Activated T-cell treated with anti-CD3 and anti-CD28 coated beads, Interleukin-2, amount 50 U/mL, for 1 hour (primary cell): ENCODE results near the gene MUC22.
"Not testable (repeated sequence)": the region's sequence is repeated elsewhere in the genome, so short reads cannot be mapped to it uniquely, and the experiment has no call there.

Source experiments
- DNase-seq: peaks from one replicate; pipeline ENCODE4 v3.0.0-alpha.2; 2020

The MUC22 gene

DNA sequence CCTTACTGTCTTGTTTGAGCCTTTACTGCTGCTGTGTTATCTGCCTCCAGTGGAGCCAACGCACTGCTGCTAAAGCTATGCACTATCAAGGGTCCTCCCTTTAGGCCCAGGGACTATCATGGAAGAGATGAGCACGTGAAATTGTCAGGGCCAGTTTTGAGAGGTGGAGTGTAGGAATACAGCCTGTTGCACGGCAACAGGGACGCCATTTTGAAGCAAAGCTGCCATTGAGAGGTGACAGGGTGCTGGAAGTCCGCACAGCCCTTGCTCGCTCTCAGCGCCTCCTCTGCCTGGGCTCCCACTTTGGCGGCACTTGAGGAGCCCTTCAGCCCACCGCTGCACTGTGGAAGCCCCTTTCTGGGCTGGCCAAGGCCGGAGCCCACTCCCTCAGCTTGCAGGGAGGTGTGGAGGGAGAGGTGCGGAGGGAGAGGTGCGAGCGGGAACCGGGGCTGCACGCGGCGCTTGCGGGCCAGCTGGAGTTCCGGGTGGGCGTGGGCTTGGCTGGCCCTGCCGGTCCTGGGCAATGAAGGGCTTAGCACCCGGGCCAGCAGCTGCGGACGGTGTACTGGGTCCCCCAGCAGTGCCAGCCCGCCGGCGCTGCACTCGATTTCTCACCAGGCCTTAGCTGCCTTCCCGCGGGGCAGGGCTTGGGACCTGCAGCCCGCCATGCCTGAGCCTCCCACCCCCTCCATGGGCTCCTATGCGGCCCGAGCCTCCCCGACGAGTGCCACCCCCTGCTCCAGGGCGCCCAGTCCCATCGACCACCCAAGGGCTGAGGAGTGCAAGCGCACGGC lies 10.0 kb upstream of the MUC22 start:
- DNase-seq, result not testable (repeated sequence)

DNA sequence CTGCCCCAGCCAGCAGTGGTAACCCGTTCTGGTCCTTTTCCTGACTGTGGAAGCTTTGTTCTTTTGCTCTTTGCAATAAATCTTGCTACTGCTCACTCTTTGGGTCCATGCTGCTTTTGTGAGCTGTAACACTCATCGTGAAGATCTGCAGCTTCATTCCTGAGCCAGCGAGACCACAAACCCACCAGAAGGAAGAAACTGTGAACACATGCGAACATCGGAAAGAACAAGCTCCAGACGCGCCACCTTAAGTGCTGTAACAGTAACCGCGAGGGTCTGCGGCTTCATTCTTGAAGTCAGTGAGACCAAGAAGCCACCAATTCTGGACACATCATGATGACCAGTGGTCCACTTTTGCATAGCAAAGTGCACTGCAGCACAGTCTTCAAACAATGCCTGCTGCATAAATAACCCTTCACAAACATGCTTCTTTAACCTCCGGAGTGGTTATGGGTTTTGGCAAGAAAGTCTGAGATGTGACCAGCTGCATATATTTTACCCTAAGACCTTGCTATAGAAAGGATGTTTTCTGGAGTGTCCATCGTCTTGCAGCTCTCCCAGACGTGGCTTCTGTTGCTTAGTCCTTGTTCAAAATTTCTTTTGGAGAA lies 8.9 kb upstream of the MUC22 start:
- no peak for DNase-seq

DNA sequence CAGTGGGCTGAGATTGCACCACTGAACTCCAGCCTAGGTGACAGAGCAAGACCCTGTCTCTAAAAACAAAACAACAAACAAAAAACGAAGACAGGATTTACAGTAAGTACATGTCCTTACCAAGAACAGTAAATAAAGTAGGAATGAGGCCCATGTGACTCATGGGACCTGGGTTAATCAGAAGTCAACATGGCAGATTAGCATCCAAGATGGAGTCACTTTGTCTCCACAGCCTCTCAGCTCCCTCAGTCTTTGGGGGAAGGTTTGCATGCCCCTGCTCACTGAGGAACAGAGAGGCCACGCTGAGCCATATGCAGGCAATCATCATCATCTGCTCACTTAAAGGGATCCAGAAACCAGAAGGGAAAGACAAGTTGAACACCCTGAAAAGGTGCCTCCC lies 7.8 kb upstream of the MUC22 start:
- no peak for DNase-seq

DNA sequence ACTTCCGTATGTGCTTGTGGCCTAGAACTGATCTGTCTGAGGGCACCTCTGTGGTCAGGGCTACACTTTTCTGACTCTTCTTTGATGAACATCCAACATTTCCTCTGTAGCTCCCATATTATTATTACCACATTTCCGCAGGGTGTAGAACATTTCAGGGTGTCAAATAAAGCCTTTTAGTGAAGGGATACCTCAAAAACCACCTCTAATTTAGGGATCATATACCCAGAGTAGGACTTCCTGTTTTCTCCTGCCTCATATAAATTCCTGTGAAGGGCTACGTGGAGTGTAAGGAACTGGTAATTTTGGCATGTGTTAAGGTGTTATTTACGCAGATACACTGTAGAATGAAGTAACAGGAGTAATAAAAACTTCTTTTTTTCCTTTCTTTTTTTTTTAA lies 5.5 kb upstream of the MUC22 start:
- DNase-seq, result no peak

DNA sequence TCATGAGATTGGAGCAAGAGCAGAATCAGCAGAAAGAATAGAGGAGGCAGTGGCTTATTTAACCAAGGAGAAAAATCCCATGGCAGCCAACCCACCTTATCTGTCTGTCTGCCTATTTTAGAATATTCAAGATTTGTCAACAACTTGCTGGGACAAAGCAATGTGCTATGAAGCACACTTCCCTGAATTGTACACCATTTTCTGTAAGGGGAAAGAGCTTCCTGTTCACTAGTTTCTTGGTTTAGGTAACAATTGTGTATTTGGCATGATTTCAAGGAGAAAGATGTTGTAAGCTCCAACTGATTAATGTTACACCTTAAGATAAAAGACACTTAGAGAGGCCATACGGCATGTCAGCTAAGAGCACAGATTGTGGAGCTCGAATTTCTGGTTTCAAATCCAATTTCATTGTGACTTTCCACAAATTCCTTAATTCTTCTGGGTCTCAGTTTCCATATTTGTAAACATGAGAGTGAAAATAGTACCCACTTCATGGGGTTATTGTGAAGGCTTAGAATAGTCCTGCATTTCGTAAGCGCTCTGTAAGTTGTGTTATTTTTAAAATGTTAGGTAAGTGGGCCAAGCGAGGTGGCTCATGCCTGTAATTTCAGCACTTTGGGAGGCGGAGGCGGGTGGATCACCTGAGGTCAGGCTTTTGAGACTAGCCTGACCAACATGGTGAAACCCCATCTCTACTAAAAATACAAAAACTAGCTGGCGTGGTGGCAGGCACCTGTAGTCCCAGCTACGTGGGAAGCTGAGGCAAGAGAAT lies 4.8 kb upstream of the MUC22 start:
- no peak for DNase-seq

DNA sequence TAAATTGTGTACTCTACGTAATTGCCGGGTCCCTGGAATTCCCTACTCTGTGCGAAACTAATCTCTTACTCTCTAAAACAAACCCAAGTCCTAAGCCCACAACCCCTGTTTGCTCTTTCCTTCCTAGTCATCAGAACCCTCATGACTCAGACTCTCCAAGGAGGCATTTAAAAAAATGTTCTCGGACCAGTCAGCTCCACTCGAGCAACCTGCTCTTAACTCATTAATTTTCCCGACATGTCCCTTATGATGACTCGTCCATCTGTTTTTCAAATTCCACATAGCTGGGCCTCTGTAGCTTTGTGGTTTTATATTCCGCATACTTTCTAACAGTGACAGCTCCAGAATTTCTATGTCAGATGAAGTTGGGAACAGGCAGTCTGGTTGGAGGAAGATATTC lies 2.6 kb upstream of the MUC22 start:
- DNase-seq, result no peak

DNA sequence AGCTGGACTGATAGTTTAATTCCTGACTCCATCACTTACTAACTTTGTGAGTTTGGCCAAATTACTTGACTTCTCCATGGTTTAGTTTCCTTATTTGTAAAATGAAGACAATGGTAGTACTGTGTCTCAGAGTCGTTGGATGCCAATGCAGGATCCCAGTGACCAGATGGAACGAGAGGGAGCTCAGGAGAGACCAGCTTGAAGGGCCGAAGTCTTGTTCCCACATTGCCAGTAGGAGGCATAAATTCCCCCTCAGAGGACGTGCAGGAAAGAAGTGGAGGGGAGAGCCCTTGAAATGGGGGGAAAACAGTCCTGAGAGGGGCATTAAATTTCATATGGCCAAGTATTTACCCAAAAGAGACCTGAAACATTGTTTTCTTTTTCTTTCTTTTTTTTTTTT lies 2.1 kb upstream of the MUC22 start:
- DNase-seq, result no peak

DNA sequence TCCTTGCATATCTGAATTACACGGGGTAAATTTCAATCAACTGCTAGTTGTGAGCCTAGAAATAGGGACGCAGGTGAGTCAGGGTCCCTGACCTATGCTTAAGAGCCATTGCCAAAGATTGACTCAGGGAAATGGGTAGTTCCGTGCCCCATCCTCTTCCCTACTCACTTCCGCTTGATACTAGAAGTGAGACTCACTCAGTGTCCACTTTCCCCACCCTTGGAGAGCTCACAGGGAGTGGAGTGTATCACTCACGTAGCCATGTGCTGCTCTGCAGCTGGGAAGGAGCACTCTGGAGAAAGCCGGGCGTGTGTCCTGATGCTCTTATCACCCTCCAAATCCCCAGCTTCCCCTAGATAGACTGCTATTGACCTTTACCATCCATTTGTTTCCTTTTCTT lies 543 bp upstream of the MUC22 start:
- no peak for DNase-seq

DNA sequence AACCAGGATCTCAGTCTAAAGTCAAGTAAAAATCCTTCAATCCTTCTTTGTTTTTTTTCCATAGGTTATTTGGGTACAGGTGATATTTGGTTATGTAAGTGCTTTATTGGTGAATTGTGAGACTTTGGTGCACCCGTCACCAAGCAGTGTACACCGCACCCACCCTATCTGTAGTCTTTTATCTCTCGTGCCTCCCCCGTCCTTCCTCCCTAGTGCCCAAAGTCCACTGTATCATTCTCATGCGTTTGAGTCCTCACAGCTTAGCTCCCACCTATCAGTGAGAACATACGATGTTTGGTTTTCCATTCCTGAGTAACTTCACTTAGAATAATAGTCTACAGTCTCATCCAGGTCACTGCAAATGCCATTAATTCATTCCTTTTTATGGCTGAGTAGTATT lies 879 bp downstream of the MUC22 start:
- DNase-seq, result no peak

DNA sequence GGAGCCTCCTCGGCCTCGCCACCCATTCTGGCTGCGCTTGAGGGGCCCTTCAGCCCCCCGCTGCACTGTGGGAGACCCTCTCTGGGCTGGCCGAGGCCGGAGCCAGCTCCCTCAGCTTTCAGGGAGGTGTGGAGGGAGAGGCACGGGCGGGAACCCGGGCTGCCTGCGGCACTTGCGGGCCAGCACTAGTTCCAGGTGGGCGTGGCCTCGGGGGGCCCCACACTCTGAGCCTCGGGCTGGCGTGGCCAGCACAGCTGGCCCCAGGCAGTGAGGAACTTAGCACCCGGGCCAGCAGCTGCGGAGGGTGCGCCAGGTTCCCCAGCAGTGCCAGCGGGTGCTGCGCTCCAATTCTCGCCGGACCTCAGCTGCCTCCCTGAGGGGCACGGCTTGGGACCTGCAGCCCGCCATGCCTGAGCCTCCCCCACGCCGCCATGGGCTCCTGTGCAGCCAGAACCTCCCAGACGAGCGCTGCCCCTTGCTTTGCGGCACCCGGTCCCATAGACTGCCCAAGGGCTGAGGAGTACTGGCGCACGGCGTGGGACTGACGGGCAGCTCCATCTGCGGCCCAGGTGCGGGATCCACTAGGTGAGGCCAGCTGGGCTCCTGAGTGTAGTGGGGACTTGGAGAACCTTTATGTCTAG lies 6.5 kb downstream of the MUC22 start:
- no peak for DNase-seq

DNA sequence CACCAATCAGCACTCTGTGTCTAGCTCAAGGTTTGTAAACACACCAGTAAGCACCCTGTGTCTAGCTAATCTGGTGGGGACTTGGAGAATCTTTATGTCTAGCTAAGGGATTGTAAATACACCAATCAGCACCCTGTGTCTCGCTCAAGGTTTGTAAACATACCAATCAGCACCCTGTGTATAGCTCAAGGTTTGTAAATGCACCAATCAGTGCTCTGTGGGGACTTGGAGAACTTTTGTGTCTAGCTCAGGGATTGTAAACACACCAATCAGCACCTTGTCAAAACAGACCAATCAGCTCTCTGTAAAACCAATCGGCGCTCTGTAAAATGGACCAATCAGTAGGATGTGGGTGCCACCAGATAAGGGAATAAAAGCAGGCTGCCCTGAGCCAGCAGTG lies 7.2 kb downstream of the MUC22 start:
- DNase-seq, result not testable (repeated sequence)

DNA sequence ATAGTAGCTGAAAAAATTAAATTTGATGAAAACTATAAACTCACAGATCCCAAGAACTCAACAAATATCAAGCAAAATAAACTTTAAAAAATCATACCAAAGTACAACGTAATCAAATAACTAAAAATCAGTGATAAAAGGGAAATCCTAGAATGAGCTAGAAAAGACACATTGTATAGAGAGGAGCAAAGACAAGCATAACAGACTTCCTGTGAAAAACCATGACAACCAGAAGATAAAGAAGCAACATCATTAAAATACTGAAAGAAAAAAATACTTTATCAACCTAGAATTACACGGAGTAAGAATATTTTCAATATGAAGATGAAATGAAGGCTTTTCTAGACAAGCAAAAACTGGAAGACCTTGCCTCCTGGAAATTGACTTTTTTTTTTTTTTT lies 9.8 kb downstream of the MUC22 start:
- no peak for DNase-seq

DNA sequence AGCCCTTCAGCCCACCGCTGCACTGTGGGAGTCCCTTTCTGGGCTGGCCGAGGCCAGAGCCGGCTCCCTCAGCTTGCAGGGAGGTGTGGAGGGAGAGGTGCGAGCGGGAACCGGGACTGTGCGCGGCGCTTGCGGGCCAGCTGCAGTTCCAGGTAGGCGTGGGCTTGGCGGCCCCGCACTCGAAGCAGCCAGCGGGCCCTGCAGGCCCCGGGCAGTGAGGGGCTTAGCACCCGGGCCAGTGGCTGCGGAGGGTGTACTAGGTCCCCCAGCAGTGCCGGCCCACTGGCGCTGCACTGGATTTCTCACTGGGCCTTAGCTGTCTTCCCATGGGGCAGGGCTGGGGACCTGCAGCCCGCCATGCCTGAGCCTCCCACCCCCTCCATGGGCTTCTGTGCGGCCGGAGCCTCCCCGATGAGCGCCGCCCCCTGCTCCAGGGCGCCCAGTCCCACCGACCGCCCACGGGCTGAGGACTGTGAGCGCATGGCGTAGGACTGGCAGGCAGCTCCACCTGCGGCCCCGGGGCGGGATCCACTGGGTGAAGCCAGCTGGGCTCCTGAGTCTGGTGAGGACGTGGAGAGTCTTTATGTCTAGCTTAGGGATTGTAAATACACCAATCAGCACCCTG lies 10.5 kb downstream of the MUC22 start:
- not testable (repeated sequence) for DNase-seq

DNA sequence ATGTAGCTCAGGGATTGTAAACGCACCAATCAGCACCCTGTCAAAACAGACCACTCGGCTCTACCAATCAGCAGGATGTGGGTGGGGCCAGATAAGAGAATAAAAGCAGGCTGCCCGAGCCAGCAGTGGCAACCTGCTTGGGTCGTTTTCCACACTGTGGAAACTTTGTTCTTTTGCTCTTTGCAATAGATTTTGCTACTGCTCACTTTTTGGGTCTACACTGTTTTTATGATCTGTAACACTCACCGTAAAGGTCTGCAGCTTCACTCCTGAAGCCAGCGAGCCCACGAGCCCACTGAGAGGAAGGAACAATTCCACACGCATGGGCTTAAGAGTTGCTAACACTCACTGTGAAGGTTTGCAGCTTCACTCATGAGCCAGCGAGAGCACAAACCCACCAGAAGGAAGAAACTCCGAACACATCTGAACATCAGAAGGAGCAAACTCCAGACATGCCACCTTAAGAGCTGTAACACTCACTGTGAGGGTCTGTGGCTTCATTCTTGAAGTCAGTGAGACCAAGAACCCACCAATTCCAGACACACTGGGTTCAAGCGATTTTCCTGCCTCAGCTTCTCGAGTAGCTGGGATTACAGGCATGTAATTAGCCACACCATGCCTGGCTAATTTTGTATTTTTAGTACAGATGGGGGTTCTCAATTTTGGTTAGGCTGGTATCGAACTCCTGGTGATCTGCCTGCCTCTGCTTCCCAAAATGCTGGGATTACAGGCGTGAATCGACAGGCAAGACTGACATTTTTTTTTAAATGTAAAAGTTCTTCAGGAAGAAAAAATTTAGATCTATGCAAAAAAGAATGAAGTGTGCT lies 11.6 kb downstream of the MUC22 start:
- DNase-seq, result not testable (repeated sequence)

DNA sequence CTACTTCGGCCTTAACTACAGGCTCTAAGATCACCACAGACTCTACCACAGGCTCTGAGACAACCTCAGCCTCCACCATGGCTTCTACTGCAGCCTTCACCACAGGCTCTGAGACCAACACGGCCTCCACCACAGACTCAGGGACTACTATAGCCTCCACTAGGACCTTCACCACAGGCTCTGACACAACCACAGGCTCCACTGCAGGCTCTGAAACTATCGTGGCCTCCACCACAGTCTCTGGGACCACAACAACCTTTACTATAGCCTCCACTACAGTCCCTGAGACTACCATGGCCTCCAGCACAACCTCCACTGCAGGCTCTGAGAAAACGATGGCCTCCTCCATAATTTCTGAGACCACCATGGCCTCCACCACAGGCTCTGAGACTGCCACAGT lies 15.3 kb downstream of the MUC22 start:
- DNase-seq, result no peak

DNA sequence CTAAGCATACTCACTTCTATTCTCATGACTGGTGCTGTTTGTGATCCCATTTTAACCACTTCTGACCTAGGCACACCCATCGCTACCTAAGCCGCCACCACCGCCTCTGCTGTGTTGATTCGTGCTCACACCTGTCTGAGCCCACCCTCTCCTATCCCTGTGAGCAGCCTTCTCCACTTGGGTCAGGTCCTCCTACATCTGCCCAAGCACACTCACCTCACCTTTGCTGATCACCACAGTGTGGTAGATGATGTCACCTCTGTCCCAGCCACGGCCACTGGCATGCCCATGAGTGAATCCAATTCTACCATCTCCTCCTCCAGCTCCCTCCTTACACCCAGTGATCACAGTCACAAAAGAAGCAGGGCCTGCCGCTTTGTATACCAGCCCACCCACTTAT lies 20.8 kb downstream of the MUC22 start:
- DNase-seq, result no peak

DNA sequence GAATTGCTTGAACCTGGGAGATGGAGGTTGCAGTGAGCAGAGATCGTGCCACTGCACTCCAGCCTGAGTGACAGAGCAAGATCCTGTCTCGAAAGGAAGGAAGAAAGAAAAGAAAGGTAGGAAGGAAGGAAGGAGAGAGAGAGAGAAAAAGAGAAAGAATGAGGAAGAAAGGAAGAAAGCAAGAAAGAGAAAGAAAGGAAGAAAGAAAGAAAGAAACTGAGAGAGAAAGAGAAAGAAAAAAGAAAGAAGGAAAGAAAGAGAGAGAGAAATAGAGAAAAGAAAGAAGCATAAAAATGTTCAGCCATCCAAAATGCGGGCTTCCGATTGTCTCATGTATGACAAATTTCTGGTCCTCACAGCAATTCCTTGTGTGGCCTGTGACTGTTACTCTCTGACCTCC lies 22.8 kb downstream of the MUC22 start:
- DNase-seq, result no peak

DNA sequence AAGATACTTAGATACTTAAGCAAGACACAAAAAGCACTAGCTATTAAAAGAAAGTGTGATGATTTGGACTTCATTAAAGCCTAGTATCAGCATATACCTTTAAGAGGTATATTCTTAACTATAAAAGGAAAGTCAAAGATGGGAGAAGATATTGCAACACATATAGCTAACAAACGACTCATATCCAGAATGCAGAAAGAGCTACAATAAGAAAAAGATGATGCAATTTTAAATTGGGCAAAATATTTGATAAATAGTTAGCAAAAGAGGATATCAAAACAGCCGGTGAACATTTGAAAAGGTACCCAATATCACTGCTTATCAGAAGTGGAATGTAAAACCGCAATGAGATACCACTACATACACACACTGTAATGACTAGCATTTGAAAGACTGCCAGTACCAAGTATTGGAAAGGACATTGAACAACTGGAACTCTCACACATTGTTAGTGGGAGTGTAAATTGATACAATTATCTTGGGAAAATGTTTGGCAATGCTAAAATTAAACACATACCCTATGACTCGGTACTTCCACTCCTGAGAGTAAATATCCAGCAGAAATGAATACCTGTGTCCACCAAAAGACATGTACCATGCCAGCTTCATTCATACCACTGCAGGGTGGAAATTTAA lies 25.7 kb downstream of the MUC22 start:
- no peak for DNase-seq

DNA sequence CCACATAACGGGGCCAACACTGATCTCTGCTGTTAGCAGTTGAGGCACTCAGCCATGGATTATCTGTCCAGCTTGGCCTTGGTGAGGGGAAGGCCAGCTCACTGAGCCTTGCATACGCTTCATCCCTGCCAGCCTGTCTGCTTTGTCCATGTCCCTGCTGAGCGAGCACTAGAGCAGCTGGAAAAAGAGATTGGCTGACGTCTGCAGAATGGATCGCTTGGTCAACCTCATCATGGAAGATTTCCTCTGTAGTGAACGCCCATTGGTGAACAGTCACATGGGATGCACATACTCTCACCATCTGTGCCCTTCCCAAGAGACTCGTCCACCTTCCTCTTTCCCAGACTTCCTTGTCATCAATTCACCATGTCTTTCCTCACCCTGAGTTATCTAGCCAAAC lies 26.9 kb downstream of the MUC22 start:
- DNase-seq, result no peak

DNA sequence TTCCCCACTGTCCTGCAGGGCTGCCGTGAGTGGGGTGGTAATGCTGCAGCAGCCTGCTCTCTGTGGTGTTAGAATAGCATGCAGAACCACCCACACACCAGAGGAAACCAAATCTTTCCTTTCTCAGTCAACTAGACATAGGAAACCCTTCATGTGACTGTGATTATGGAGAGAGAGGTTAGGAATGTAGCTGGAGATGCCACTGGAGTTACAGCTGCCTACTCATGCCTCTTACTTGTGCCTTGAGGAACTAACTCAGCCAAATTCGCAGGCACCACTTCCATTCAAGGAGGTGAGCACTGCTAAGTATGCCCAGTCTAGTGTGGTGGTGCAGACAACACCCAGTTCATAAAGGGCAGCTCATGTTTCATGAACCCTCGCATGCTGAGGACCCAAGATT lies 27.4 kb downstream of the MUC22 start:
- no peak for DNase-seq

DNA sequence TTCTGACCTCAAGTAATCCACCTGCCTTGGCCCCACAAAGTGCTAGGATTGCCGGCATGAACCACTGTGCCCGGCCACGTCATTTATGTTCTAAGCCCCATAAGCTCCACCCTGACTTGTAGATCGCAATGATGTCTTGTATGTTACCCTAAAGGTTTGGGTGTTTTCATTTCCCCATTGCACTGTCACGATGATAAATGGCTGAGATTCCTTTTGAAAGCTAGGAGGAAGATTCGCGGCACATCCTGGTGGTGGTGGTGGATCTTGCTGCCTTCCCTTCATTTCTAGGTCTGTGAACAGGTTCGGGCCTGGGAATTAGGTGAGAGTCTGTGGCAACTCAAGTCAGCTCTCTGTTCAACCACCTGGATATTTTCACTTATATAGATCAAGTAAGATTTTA lies 28.3 kb downstream of the MUC22 start:
- no peak for DNase-seq

DNA sequence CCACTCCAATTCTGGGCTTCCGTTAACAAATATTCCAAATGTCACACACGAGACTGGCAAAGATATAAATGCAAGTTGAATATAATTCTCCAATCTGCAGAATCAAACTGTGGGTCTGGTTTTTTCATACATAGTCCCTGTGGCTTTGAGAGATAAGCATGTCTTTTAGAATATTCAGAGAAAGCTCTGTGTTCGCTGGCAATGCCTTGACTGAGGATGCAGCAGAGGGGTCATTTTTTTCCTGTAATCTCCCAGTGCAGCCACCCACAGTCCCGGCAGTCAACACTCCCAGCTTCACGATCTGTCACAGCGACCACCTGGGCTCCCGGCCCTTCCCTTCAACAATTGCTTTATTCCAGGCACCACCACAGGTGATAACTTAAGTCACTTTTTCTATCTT lies 30.5 kb downstream of the MUC22 start:
- no peak for DNase-seq
